ENCODE results near the gene FCHSD2. TPM values are rescaled to one million over a fixed set of nuclear protein-coding genes. Genes with fewer than 3 reads are reported as not detected.

Gene FCHSD2
- total and polyA plus RNA-seq, 2 donors (not counting 3 experiments of a cell fraction or from before 2014, with no cell fraction given), result 20.8 to 56.9 TPM

DNA sequence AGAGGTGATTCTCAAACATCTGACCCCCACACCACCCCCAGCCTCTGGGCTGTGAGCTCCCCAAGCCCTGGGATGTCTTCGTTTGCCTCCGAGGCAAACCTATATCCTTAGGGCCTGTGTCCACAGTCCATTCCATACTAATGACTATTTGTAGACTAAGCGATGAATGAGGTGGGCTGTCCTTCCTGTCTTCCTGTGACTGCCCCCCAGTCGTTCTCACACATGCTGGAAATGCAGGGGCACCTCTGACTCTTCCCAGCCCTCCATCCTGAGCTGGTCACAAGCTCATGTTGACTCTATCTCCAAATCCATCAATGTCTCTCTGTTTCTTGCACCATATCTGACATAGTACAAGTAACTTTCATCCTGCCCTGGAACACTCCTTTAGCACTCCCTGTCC lies 323.1 kb downstream of the FCHSD2 start:
- TF ChIP-seq POLR2A (IDR thresholded peaks at IDR 0.05; ENCODE audit: low read depth, low read length) (no peak), CTCF (IDR thresholded peaks at IDR 0.05; ENCODE audit: extremely low read depth in 1 of 2, insufficient read depth in 1 of 2, low read depth in 1 of 2, low read length in 2 of 2) (no peak), GATA2 (IDR thresholded peaks at IDR 0.05; ENCODE audit: insufficient read depth, insufficient read length, low read depth, low read length) (no peak), EZH2 (IDR thresholded peaks at IDR 0.05; ENCODE audit: borderline replicate concordance, low read depth, low read length, severe bottlenecking) (no peak), POLR2AphosphoS5 (IDR thresholded peaks at IDR 0.05; ENCODE audit: insufficient read depth, low read depth, low read length) (no peak)
- intact Hi-C loops (cut with micrococcal nuclease) (no loop called here), dilution Hi-C loops (cut with MboI; ENCODE audit: extremely low pct_ligation_motif_present, low sequenced_read_pairs) (no loop called here)
- DNase-seq (ENCODE audit: low read depth, low spot score) (no peak), FAIRE-seq (no peak)
- no peaks in the 10 kb centered on the region for H4K20me1 ChIP-seq (replicated peaks; ENCODE audit: control insufficient read depth, extremely low read depth, insufficient read depth, low read length)
- H3K79me2 ChIP-seq (ENCODE audit: control insufficient read depth, insufficient read depth, low read length), result peaks cover 9% of the 10 kb centered on the region
- no peaks in the 10 kb centered on the region for H3K27me3 ChIP-seq (ENCODE audit: control insufficient read depth in 2 of 2, insufficient read depth in 2 of 2, low read length in 2 of 2)
- H3K9me1 ChIP-seq (replicated peaks; ENCODE audit: control insufficient read depth, extremely low read depth, insufficient read depth, low read length), result no peaks in the 10 kb centered on the region
- H3K9me3 ChIP-seq (replicated peaks; ENCODE audit: control insufficient read depth, insufficient read depth, low read length), result no peaks in the 10 kb centered on the region
- H3K27ac ChIP-seq (ENCODE audit: insufficient read depth, low read depth, low read length), result no peak overlapping the region
- no peak overlapping the region for H3K9ac ChIP-seq (replicated peaks; ENCODE audit: extremely low read depth, insufficient read depth, low read length)
- ChIA-PET CTCF (interaction anchor here (1.6 to 2.4 kb wide), 2 partner anchors 12 to 94 kb away, joined by 6 to 7 read pairs; no protein-coding TSS in a partner anchor), POLR2A (no interaction called here)
- no peak overlapping the region for H3K4me2 ChIP-seq (ENCODE audit: insufficient read depth, low read length)
- H3K4me3 ChIP-seq (replicated peaks in 1 of 3; ENCODE audit: insufficient read depth in 1 of 3, low read depth in 1 of 3, low read length in 3 of 3), result no peak overlapping the region
- BruUV-seq (replicated peaks), result no TSS peak
- H3K4me1 ChIP-seq (ENCODE audit: control insufficient read depth, extremely low read depth, insufficient read depth, low read length), result peaks cover 23% of the 10 kb centered on the region
- H2AFZ ChIP-seq (ENCODE audit: low read depth, low read length), result no peak overlapping the region
- peaks cover 5 to 6% of the 10 kb centered on the region in 2 experiments for H3K36me3 ChIP-seq (ENCODE audit: control insufficient read depth in 2 of 2, extremely low read depth in 1 of 2, insufficient read depth in 2 of 2, low read length in 2 of 2)

DNA sequence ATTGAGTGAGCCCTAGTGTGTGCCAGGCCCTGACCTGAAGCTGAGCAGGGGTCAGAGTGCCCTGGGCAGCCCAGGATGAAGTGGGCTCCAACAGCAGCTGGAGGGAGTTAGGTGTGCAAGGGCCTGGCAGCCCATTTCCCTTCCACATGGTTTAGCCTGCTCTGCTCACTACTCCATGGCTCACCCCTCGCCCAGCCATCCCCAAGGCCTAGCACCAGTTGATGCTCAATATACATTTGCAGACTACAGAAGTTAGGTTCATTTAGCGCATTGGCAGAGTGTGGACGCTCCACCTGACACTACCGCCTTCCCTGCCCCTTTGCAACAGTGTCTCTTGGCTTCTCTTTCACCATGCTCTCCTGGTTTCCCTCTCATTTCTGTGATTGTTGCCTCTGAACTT lies 324.2 kb downstream of the FCHSD2 start:
- no peak overlapping the region for H3K4me2 ChIP-seq (ENCODE audit: insufficient read depth, low read length)
- H3K4me3 ChIP-seq (replicated peaks in 1 of 3; ENCODE audit: insufficient read depth in 1 of 3, low read depth in 1 of 3, low read length in 3 of 3), result no peak overlapping the region
- no peaks in the 10 kb centered on the region for H3K27me3 ChIP-seq (ENCODE audit: control insufficient read depth in 2 of 2, insufficient read depth in 2 of 2, low read length in 2 of 2)
- CTCF ChIA-PET, result interaction anchor here (2.4 kb wide), 1 partner anchor 93 kb away, joined by 6 read pairs; no protein-coding TSS in a partner anchor
- TF ChIP-seq CTCF (IDR thresholded peaks at IDR 0.05; ENCODE audit: extremely low read depth in 1 of 2, insufficient read depth in 1 of 2, low read depth in 1 of 2, low read length in 2 of 2) (no peak), POLR2A (IDR thresholded peaks at IDR 0.05; ENCODE audit: low read depth, low read length) (no peak), POLR2AphosphoS5 (IDR thresholded peaks at IDR 0.05; ENCODE audit: insufficient read depth, low read depth, low read length) (no peak), FOS (IDR thresholded peaks at IDR 0.05; ENCODE audit: borderline replicate concordance, insufficient read depth, low read length) (no peak), EZH2 (IDR thresholded peaks at IDR 0.05; ENCODE audit: borderline replicate concordance, low read depth, low read length, severe bottlenecking) (no peak), JUN (IDR thresholded peaks at IDR 0.05; ENCODE audit: borderline replicate concordance, insufficient read depth, insufficient read length, low read depth) (no peak)
- intact Hi-C loops (cut with micrococcal nuclease) (no loop called here), dilution Hi-C loops (cut with MboI; ENCODE audit: extremely low pct_ligation_motif_present, low sequenced_read_pairs) (no loop called here)
- H2AFZ ChIP-seq (ENCODE audit: low read depth, low read length), result no peak overlapping the region
- FAIRE-seq (no peak), DNase-seq (ENCODE audit: low read depth, low spot score) (no peak)
- no peaks in the 10 kb centered on the region for H3K9me1 ChIP-seq (replicated peaks; ENCODE audit: control insufficient read depth, extremely low read depth, insufficient read depth, low read length)
- H3K9ac ChIP-seq (replicated peaks; ENCODE audit: extremely low read depth, insufficient read depth, low read length), result no peak overlapping the region
- peaks cover 31% of the 10 kb centered on the region for H3K4me1 ChIP-seq (ENCODE audit: control insufficient read depth, extremely low read depth, insufficient read depth, low read length)
- no peaks in the 10 kb centered on the region for H4K20me1 ChIP-seq (replicated peaks; ENCODE audit: control insufficient read depth, extremely low read depth, insufficient read depth, low read length)
- H3K27ac ChIP-seq (ENCODE audit: insufficient read depth, low read depth, low read length), result no peak overlapping the region
- POLR2A ChIA-PET, result no interaction called here
- H3K79me2 ChIP-seq (ENCODE audit: control insufficient read depth, insufficient read depth, low read length), result peaks cover 17% of the 10 kb centered on the region
- H3K36me3 ChIP-seq (ENCODE audit: control insufficient read depth in 2 of 2, extremely low read depth in 1 of 2, insufficient read depth in 2 of 2, low read length in 2 of 2), result peaks cover 5 to 6% of the 10 kb centered on the region in 2 experiments
- no TSS peak for BruUV-seq (replicated peaks)
- no peaks in the 10 kb centered on the region for H3K9me3 ChIP-seq (replicated peaks; ENCODE audit: control insufficient read depth, insufficient read depth, low read length)

Data from endothelial cell of umbilical vein (primary cell).